ENCODE results near the gene ST8SIA5.
"Not testable (repeated sequence)": the region's sequence is repeated elsewhere in the genome, so short reads cannot be mapped to it uniquely, and the experiment has no call there.

The ST8SIA5 gene
- total RNA-seq = 0 reads per million in 2 donors

GRCh38 chr18:46756559-46757201 lies at the start of gene ST8SIA5:
TSS of gene ST8SIA5 (minus strand) at chr18:46757053. CDS start at chr18:46756508, 545 bp downstream.
- no peak for DNase-seq

GRCh38 chr18:46795945-46796344 lies 39.1 kb upstream of the ST8SIA5 start:
- not testable (repeated sequence) for DNase-seq

GRCh38 chr18:46794607-46795006 lies 37.8 kb upstream of the ST8SIA5 start:
- DNase-seq = no peak

- no peak for DNase-seq
These were observed 36.7 kb upstream of the ST8SIA5 start for GRCh38 chr18:46793565-46793964.

- no peak for DNase-seq
These were observed 32.2 kb upstream of the ST8SIA5 start for GRCh38 chr18:46789088-46789487.

DNA sequence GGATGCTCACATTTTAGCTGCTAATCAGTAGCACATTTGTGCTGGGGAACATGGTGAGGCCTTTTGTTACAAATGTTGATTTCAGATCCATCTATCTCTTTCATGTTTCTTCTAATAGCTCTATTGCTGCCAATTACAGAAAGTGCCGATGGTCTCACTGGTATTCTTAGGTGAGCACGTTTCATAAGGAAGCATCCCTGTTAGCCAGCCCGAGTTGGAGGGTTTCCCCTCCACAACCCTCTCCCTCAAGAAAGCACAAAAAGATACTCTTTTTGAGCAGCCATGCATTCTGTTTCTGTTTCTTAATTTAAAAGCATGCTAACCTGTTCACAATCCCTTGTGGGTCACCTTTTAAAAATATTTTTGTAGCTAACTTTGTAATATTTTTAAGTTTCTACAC lies 30.8 kb upstream of the ST8SIA5 start:
- DNase-seq = no peak

DNA sequence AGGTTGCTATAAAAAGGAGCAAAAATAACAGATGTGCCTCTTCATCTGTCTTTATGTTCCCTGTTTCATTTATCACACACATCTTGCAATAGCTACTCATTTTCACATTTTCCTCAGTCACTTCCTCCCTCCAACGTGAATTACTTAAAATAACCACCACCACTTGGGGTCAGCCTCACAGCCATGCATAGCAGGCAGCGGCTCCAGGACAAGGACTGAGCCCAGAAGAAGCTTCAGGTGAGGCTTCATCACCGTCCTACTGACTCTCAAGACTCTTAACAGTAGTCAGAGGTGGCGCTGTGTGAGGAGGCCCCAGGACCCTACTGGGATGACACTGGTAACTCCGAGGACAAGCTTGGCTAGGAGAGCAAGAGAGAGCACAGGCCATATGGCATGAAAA lies 15.5 kb upstream of the ST8SIA5 start:
- no peak for DNase-seq

DNA sequence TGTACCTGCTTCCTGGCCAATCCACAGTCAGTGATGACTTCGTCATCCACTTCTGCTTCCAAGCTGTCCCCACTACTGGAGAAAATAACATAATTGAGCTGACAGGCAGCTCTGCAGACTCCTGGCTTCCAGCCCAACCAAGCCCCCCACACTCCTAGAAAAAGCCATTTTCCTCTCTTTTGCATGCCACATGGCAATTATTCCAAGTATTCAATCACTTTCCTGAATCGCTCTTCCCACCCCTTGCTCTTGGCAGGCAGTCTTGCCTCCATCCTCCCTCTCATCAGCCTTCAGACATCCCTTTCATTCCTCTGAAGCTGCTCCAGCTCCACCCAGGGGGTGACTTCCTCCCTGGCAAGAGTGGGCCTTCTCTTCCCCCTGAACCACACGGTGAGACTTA lies 14.3 kb upstream of the ST8SIA5 start:
- DNase-seq = no peak

DNA sequence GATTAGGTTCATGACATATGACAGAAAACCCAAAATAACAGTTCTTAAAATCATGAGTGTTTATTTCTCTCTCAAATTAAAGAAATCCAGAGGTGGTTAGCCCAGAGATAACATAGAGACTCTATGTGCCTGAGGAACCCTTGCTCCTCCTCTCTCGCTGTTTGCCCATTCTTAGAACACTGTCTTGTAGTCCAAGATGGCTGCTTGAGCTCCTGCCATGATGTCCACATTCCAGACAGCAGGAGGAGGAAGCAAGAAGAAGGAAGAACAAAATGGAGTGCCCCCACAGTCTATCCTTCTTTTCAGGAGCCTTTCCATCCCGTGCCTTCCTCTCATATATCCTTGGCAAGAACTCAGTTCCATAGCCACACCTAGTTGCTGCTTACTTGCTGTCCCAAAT lies 13.9 kb upstream of the ST8SIA5 start:
- DNase-seq = no peak

DNA sequence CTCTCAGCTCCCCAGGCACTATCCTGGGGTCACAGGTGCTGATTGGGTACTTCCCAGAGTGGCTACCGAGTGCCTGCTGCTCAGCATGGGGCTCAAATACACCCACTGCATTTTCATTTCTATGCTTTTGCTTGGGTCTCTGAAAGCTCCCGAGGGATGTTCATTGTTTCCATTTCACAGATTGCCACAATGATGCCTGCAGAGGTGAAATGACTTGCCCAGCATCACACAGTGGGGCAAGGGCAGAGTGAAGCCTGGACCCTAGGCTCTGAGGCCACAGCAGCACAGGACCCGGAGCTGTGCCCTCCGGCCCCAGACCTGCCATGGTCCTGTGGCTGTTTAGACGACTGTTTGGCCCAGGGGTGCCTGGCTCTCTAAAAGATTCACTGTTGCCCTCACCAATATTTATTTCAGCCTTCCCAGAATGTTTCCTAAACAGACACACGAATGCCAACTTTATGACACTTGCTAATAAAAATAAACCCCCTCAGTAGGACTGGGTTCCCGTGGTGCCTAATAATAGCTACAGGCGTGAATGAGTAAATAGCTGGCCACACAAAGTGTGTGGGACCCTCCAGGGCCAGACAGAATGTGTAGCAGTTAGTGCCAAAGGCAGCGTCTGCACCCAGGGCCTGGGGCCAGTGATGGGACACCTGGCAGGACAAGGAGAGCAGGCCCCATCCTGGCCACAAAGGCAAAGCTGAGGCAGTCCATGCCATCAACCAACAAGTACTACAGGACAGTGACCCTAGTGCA lies 11.5 kb upstream of the ST8SIA5 start:
- no peak for DNase-seq

DNA sequence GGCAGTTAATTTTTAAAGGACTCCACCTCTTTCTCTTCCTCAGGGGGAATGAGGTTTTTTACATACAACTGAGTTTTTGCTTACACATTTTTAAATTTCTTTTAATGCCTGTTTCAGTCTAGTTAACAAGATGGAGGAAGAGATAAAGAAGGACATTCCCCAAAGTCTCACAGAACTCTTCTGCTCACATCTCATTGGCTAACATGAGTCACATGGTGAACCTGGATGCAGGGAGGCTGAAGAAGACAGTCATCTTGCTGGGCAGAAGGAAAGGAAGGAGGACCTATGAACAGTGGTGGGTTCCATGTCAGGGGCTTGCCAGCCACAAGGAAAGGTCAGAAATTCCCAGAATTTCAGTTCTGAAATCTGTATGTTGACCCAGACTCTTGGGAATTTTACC lies 10.4 kb upstream of the ST8SIA5 start:
- no peak for DNase-seq

- no peak for DNase-seq
These were observed 7.7 kb upstream of the ST8SIA5 start for GRCh38 chr18:46764586-46764985.

DNA sequence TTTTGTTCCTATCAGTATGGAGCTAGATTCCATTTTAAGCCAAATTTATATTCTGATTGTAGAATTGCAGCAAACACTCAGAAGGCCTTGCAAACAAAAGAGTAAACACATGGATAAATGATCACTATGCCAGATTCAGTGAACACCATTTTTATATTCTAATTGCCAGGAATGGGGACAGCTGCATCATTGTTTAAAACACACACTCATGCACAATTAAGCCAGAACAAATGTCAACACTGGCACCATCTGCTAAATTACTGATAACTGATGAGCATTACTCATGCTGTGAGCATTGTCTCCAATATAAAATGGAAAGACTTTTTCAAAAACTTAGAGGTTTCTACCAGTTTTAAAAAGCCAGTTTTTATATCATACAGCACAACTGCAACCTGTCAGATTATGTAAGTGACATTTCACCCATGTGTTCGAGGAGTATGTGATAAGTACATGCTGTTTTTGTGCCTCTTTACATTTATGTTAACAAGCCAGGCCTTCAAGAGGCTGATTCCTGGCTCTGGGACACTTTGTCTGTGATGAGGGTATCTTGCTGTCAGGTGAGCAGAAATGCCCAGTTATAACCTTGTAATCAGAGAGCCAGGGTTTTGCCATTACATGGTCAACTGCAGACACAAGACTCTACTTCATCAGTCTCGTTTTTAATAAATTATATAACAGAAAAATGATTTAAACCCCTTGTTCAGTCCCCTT lies 4.4 kb upstream of the ST8SIA5 start:
- no peak for DNase-seq

DNA sequence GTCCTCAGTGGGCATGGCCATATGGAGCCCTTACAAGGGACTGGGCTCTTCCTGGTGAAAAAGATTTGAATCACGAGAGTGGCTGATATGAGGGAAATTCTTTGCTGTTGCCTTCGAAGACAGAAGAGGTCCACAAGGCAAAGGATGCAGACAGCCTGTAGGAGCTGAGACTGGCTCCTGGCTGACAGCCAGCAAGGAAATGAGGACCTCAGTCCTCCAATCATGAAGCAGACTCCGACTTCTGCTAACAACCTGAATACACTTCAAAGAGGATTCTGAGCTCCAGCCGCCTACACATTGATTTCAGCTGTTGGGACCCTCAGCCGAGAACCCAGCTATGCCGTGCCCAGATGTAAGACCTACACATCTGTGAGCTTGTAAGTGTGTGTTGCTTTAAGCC lies 3.0 kb upstream of the ST8SIA5 start:
- DNase-seq = no peak

DNA sequence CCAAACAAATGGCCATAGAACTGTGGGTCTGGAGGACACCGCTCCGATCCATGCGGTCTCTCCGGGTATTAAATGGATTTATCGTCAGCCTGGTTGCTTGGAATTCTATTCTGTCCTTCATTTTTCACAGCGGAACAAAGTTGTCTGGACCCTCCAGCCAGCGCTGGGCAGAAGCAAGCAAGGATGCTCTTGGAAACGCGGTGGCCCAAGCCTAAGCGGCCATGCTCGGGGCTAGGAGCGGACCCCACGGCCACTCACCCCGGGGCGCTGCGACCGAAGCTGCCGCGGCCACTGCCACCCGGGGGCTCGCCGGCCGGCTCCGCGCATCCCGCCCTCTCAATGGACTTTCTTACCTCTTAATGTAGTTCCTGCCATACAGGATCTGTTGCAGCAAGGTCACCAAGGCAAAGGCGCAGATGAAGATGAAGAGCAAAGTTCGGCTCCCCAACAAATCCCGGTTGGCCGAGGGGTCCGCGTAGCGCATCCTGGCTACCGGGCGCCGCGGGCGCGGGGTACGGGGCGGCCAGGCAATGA lies 761 bp downstream of the ST8SIA5 start:
- no peak for DNase-seq

DNA sequence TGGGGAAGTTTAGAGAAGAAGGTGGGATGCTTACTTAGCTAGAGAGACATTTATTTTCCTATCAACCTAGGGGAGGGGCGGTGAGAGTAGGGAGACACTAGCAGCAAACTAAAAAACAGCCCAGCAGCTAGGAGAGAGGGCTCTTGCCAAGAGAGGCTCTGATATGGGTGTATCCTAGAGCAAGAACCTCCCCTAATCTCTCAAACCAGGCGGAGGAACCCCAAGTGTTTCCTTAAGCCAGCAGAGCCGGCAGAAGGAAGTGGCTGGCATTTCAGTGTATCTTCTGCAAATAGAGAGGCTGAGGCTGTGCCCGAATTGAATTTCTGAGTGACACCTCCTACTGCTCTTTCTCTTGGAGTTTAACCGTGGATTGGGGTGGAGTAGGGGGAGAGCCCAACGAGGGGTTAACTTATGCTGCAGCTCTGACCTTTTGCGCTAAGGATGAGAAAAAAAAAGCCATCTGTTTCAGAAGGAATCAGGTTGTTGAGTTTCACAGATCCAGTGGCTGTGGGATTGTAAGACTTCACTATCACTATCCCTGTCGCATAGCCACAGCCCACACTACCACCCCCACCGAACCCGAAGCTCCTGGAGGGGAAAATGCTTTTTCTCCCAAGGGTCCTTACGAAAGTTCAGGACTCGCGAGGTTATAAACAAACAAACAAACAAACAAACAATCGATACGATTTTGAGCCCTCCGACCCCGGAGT lies 1.4 kb downstream of the ST8SIA5 start:
- no peak for DNase-seq

DNA sequence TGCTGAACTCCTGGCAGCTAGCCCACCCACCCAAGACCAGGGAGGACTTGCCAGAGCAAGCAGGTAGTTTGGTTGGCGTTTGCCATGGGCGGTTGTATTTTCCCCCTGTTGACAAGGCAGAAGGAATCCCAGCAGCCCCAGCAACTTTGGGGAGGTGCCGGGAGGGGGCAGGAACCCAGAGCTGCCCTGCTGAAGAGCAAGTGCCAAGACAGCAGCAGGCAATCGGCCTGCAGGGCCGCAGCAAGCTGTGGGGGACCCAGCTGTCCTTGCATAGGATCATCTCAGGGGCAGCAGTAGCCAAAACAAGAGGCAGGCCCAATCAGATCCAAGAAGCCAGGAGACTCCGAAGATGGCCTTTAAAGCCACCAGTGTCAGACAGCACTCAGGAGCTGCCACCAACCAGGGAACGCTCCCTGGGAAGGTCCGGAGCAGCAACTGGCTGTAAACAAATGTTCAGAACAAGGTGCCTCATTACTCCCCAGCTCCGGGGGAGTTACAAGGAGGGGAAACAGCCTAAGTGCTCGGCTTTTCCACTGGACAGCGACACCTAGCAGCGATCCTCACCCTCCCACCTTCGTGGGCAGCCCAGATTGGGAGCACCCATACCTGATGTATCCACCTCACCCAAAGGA lies 2.1 kb downstream of the ST8SIA5 start:
- no peak for DNase-seq

DNA sequence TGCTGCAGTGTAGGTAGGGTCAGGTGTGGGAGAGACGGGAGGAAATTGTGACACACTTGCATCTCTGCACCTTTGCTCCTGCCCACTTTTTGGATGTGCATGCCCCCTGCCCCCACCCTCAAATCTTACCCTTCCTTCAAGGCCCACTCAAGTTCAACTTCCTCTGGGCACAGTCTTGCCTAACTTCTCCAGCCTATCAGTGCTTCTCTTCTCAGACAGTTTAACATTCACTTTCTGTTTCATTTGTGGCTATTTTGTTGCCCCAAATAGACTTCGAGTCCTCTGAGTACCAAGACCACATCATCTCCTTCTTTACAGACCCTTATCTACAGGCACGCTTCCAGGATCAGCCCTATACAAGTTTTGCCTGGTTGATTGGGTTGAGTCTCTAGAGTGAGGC lies 2.7 kb downstream of the ST8SIA5 start:
- DNase-seq = no peak

- no peak for DNase-seq
These were observed 5.0 kb downstream of the ST8SIA5 start for GRCh38 chr18:46751882-46752281.

DNA sequence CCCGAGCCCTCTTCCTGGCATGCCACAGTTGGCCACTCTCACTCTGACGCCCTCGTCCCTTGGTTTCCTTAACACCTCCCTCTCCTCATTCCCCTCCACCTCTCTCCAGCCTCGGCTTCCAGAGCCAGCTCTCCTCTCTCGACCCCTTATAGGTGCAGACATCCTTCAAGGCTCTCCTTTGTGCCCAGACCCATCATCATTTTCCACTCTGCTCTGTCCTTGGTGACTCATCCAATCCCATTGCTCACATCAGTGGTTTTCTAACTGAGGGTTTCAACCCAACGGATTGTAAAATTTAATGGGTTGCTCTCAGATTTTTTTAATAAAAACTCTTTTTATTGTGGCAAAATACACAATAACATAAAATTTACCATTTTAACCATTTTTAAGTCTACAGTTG lies 6.2 kb downstream of the ST8SIA5 start:
- no peak for DNase-seq

- no peak for DNase-seq
These were observed 8.4 kb downstream of the ST8SIA5 start for GRCh38 chr18:46748466-46748865.

DNA sequence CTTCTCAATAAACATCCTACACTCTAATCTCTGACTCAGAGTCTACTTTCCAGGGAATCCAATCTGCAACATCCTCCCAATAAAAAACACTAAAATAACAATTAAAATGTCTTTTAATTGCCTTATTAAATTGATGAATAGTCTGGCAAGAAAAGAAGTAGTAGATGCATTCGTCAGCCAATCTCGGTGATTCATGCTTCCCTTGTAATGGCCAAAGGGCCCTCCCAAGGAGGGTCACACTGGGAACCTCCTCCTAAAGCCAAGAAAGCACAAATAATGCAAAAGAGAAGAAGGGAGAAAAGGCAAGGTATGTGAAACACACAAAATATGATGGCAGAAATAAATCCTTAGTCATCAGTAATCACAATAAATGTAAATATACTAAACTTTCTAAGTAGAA lies 16.8 kb downstream of the ST8SIA5 start:
- no peak for DNase-seq

- no peak for DNase-seq
These were observed 18.4 kb downstream of the ST8SIA5 start for GRCh38 chr18:46738491-46738890.

Measured in T-helper 9 cell (primary cell).